HG03139 (cell line): ENCODE measurements around the gene PCDHGA1.

Source experiments
- ATAC-seq: cut with Tn5 transposase; IDR thresholded peaks from one replicate; pipeline ENCODE4 v1.9.1; 2021; ENCODE audit not compliant: unreplicated experiment

Gene PCDHGA1

DNA sequence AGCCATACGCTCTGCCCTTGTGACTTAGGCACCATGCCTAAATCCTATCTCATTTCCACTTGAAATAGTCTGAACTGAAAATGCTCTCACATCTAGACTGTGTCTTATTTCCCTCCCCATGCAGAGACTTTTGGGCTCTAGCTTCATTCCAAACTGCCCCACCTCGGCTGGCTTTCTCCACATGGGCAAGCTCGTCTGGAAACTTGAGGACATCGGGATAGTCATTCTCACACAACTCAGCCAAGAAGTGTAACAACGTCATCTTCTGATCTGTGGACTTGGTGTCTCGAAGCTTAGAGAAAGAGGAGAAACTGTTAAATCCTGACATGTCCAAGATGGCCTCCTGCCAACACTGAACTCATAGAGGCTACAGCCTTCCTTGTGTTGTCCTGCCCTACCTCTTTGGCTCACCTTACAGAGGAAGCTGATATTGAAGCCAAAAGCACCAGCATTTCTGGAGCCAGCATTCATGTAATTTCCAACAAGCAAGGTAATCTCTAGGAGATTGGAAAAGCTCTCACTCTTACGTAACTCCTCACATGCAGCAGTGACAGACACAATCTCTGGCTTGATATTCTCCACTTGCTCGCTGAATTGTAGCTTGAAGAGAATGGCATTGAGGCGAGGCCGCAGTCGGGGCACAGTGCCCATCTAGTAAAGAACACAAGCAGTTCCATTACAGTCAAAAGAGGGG is 198.1 kb downstream of the PCDHGA1 start:
- no peak for ATAC-seq

DNA sequence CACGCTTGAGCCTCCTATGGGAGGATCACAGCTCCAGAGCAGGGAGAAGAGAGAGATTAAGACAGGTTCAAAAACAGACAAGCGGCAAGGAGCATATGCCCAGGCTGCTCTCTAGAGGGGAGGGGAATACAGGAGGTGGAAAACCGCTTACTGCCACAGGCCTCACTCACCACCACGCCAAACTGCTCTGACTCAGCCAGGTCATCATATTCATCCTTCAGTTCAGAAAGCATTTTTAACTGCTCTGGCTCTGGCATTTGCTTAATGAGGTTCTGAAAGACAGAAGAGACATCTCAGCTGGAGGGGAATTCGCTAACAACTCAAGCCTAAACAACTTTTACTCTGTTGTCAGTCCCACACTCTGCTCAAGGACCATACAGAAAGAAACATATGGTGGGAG is 198.7 kb downstream of the PCDHGA1 start:
- no peak for ATAC-seq

DNA sequence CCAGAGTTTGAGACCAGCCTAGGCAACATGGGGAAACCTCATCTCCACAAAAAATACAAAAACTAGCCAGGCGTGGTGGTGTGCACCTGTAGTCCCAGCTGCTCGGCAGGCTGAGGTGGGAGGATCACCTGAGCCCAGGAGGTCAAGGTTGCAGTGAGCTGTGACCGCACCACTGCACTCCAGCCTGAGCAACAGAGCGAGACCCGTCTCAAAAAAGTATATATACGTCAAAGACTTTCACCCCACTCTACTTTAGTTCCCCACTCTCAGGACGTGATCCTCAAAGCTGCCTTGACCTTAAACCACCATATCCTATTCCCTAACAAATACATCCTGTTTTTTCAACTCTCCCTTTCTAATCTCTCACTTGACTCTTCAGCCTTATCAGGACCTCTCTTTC is 199.6 kb downstream of the PCDHGA1 start:
- ATAC-seq, result no peak

DNA sequence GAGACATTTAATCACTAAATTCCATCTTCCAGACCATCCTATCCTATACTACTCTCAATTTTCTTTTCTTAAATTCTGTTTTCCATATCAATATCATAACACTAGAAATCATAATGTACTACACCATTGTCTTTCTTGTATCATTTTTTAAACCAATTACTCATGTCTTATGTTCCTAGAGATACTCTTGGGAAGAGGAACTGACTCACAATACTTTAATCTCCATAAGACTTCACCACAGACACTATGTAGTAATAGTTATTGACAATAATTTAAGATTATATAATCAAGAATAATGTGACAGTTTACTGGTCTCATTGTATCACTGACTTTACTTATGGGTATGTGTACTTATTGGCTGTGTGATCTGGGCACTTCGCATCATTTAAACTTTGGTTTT is 202.4 kb downstream of the PCDHGA1 start:
- ATAC-seq, result no peak

DNA sequence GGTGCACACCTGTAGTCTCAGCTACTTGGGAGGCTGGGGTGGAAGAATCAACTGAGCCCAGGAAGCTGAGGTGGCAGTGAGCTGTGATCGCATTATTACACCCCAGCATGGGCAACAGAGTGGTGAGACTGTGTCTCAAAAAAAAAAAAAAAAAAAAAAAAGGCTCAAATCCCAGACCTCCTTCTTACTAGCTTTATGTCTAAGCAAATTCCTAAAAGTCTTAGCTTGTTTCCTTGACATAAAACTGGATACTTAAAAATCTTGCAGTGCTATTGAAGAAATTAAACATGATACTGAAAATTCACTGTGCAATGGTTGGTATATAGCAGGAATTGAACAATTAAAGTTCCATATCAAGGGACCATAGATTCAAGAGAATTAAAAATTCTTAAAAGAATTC is 203.6 kb downstream of the PCDHGA1 start:
- no peak for ATAC-seq

DNA sequence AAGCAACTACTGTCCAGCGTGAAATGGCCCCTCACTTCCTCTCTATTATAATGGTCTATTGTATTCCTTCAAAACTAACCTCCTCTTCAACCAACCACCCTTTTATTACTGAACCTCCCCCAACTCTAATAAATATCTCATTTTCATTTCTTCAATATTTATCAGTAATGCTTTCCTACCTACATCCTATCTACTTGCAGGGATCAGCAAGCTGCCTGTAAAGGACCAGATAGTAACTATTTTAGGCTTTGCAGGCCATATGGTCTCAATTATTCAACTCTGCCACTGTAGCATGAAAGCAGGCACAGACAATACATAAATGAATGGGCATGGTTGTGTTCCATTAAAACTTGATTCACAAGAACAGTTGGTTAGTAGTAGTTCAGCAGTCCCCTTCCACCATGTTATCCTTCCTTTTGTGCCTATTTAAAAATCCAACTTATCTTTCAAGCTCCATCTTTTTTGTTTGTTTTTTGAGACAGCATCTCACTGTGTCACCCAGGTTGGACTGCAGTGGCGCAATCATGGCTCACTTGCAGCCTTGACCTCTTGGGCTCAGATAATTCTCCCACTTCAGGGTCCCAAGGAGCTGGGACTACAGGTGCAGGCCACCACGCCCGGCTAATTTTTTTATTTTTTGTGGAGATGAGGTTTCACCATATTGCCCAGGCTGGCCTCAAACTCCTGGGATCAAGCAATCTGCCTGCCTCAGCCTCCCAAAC is 204.3 kb downstream of the PCDHGA1 start:
- ATAC-seq, result no peak

DNA sequence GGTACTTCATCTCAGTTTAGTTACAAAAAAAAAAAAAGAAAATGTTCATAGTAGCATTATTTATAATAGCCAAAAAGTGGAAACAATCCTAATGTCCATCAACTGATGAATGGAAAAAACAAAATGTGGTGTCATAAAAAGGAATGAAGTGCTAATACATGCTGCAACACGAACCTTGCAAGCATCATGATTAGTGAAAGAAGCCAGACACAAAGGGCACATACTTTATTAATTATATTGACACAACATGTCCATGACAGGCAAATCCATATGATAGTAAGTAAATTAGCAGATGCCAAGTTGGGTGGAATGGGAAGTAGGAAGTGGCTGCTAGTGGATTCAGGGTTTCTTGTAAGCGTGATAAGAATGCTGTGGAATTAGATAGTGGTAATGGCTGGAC is 212.7 kb downstream of the PCDHGA1 start:
- no peak for ATAC-seq

DNA sequence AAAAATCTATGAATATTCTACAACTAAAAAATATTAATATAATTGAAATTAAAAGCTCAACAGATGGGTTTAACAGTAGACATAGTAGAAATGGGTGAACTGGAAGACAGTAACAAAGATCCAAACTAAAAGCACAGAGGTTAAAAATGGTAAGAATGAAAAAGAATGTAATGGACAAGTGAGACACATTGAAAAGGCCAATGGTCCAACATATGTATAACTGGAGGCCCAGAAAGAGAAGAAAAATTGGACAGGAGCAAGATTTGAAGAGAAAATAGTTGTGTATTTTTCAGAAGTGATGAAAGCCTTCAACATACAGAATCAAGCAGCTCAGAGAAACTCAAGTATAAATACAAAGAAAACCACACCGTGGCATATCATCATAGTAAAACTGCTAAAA is 217.2 kb downstream of the PCDHGA1 start:
- ATAC-seq, result no peak

DNA sequence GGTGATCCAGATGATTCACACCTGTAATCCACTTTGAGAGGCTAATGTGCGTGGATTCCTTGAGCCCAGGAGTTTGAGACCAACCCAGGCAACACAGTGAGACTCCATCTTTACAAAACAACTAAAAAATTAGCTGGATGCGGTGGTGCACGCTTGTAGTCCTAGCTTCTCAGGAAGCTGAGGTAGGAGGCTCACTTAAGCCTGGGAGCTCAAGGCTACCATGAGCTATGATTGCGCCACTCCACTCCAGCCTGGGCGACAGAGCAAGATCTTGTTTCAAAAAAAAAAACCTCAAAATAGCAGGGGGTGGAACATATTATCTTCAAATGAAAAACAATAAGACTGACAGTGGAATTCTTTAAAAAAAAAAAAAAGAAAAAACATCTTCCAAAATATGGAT is 217.6 kb downstream of the PCDHGA1 start:
- no peak for ATAC-seq

DNA sequence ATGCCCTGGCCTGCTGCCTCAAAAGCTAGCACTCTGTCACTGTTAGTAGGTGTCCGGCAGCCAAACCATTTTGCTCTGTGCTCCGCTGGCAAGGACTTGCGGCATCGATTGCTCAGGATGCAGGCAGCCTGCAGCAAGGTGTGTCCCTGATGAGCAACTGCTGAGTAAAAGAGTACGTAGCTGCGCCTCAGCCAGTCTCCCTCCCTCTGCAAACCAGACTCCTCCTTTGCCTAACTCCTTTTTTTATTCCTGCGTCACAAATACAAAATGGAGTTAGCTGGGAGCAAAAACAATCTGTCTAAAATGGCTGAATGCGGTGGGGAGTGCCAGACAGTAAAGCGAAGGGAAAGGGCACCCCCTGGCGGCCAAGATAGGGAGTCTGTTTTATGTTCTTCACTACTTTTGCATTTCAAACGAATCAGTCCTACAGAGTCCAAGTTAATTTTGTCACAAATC is 227.4 kb downstream of the PCDHGA1 start:
- peak; percentile 66 for ATAC-seq

DNA sequence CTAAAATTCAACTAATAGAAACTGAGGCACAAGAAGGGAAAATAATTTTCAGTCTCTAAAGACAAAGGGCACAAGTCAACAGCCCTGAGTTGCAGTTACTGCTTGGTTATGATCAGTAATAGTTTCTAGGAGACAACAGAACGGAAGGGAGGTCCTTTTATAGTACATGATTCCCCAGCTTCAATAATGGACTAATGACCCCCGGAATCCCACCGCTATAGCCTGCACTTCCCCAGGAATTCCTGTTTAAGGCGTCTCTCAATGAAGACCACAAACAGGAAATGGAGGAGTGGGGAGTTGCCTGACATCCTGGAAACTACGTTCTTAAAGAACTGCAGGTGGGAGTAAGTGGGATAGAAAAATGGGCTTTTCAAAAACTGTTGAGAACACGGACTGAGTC is 227.8 kb downstream of the PCDHGA1 start:
- ATAC-seq, result no peak

DNA sequence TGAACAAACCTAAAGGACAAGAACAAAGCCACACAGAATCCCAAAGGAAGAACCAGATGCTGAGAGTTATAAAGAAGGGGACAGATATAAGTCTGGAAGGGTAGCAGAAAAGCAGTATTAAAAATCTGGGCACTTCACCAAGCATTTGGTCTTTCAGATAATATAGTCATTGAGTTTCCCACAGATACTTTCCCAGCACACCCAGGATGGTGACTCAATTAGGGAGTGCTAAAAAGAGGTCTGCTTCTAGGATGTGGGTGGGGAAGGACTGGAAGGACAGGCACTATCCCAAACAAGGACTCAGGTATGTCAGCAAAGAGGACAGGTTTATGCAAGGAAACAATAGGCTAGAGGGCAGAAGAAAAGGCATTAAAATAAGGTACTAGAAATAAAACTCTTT is 229.1 kb downstream of the PCDHGA1 start:
- no peak for ATAC-seq

DNA sequence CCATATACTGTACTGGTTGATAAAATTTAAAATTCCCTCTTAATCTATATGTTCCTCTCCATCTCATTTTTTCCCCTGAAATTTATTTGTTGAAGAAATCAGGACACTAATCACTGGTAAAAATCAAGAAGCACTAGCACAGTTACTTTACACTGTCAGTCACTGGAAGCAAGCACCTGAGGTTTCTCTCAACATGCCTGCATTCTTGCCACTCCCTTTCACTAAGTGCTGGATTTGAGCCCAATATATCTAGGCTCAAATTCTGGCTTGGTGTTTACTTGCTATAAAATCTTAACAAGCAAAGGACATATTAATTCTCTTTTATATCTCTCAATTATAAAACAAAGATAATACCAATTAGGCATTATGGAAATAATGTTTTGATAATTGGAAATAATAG is 229.8 kb downstream of the PCDHGA1 start:
- no peak for ATAC-seq

DNA sequence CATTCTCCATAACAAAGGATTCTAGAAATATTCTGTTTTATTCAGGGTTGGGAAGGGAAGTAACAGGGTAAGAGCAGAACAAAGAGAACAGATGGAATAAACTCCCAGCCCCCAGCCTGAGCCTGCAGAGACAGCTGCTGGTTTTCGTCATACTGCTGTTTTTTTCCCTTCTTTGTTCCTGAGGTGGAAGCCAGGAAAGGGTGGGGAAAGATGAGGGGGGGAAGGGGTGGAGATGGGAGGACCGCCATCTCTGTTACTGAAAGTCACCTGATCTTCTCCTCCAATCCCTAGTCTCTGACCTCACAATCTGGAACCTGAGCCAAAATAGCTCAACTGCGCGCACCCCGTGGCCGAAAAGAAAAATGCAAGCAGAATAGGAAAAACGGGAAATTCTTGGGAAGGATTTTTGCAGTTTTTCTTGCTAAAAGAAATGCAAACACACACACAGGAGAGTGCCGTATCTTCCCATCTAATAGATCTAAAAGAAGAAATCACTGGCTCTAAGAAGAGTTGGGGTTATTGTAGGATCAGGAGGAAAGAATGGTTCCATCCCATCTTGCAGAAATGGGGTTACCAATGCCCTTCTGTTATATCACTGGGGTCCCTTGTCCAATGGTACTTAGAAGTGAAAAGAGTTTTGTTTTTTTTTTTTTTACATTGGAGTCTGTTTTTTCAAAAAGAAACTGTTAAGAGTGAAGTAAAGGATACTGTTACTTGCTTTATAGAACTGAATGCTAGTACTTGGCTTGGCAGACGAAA is 230.6 kb downstream of the PCDHGA1 start:
- ATAC-seq, result no peak
